ENCODE results near the gene DNAH6.

Gene DNAH6

GRCh38 chr2:84629550-84629949 lies 113.3 kb downstream of the DNAH6 start:
- no peak for TF ChIP-seq CTCF (IDR thresholded peaks at IDR 0.05)

GRCh38 chr2:84631047-84631446 lies 114.7 kb downstream of the DNAH6 start:
- H2AFZ ChIP-seq: no peak overlapping the region
- H3K27ac ChIP-seq: no peak overlapping the region
- H3K4me2 ChIP-seq (ENCODE audit: low read length): peak overlapping the region; percentile 33
- H3K79me2 ChIP-seq: no peaks in the 10 kb centered on the region
- no peaks in the 10 kb centered on the region for H3K4me1 ChIP-seq
- H3K9ac ChIP-seq: no peak overlapping the region
- H3K27me3 ChIP-seq (ENCODE audit: control insufficient read depth, insufficient read depth, low read length): no peaks in the 10 kb centered on the region
- H3K4me3 ChIP-seq (ENCODE audit: low read depth, low read length): no peak overlapping the region
- peak; percentile 60 for TF ChIP-seq CTCF (IDR thresholded peaks at IDR 0.05)
- no peaks in the 10 kb centered on the region for H3K36me3 ChIP-seq (ENCODE audit: control insufficient read depth, insufficient read depth, low read length)
- H3K9me3 ChIP-seq (ENCODE audit: control insufficient read depth, low read length): no peaks in the 10 kb centered on the region

More at GRCh38 chr2:84629550-84629949, 113.3 kb downstream of the DNAH6 start:
- no peaks in the 10 kb centered on the region for H3K4me1 ChIP-seq
- H3K79me2 ChIP-seq: no peaks in the 10 kb centered on the region
- no peaks in the 10 kb centered on the region for H3K9me3 ChIP-seq (ENCODE audit: control insufficient read depth, low read length)
- H3K4me3 ChIP-seq (ENCODE audit: low read depth, low read length): no peak overlapping the region
- no peak overlapping the region for H3K4me2 ChIP-seq (ENCODE audit: low read length)
- H2AFZ ChIP-seq: no peak overlapping the region
- no peak overlapping the region for H3K27ac ChIP-seq
- H3K9ac ChIP-seq: no peak overlapping the region
- H3K36me3 ChIP-seq (ENCODE audit: control insufficient read depth, insufficient read depth, low read length): no peaks in the 10 kb centered on the region
- H3K27me3 ChIP-seq (ENCODE audit: control insufficient read depth, insufficient read depth, low read length): no peaks in the 10 kb centered on the region

- no peak for TF ChIP-seq CTCF (IDR thresholded peaks at IDR 0.05)
- H3K27ac ChIP-seq: no peak overlapping the region
- no peaks in the 10 kb centered on the region for H3K79me2 ChIP-seq
- H3K4me1 ChIP-seq: no peaks in the 10 kb centered on the region
- H3K9ac ChIP-seq: no peak overlapping the region
- H3K36me3 ChIP-seq (ENCODE audit: control insufficient read depth, insufficient read depth, low read length): no peaks in the 10 kb centered on the region
- no peak overlapping the region for H3K4me2 ChIP-seq (ENCODE audit: low read length)
- no peaks in the 10 kb centered on the region for H3K27me3 ChIP-seq (ENCODE audit: control insufficient read depth, insufficient read depth, low read length)
- no peak overlapping the region for H2AFZ ChIP-seq
- H3K4me3 ChIP-seq (ENCODE audit: low read depth, low read length): no peak overlapping the region
- H3K9me3 ChIP-seq (ENCODE audit: control insufficient read depth, low read length): no peaks in the 10 kb centered on the region
Measured at GRCh38 chr2:84631985-84632384, 115.7 kb downstream of the DNAH6 start.

- no peaks in the 10 kb centered on the region for H3K9me3 ChIP-seq (ENCODE audit: control insufficient read depth, low read length)
- H3K27me3 ChIP-seq (ENCODE audit: control insufficient read depth, insufficient read depth, low read length): no peaks in the 10 kb centered on the region
- H2AFZ ChIP-seq: no peak overlapping the region
- no peak overlapping the region for H3K4me3 ChIP-seq (ENCODE audit: low read depth, low read length)
- no peaks in the 10 kb centered on the region for H3K36me3 ChIP-seq (ENCODE audit: control insufficient read depth, insufficient read depth, low read length)
- H3K27ac ChIP-seq: no peak overlapping the region
- H3K4me1 ChIP-seq: no peaks in the 10 kb centered on the region
- H3K4me2 ChIP-seq (ENCODE audit: low read length): no peak overlapping the region
- no peak overlapping the region for H3K9ac ChIP-seq
- no peak for TF ChIP-seq CTCF (IDR thresholded peaks at IDR 0.05)
- H3K79me2 ChIP-seq: no peaks in the 10 kb centered on the region
Measured at GRCh38 chr2:84636080-84636971, 120.0 kb downstream of the DNAH6 start.

GRCh38 chr2:84639751-84640150 lies 123.5 kb downstream of the DNAH6 start:
- Histone ChIP-seq H3K79me2 (no peaks in the 10 kb centered on the region), H3K36me3 (ENCODE audit: control insufficient read depth, insufficient read depth, low read length) (no peaks in the 10 kb centered on the region), H3K4me1 (no peaks in the 10 kb centered on the region), H3K4me2 (ENCODE audit: low read length) (no peak overlapping the region), H3K9me3 (ENCODE audit: control insufficient read depth, low read length) (no peaks in the 10 kb centered on the region), H3K4me3 (ENCODE audit: low read depth, low read length) (no peak overlapping the region), H3K9ac (no peak overlapping the region), H2AFZ (no peak overlapping the region), H3K27me3 (ENCODE audit: control insufficient read depth, insufficient read depth, low read length) (no peaks in the 10 kb centered on the region), H3K27ac (no peak overlapping the region)
- no peak for TF ChIP-seq CTCF (IDR thresholded peaks at IDR 0.05)

All from parathyroid adenoma (tissue), 2 donors.